HG03442 (cell line): Measurements from ENCODE around the gene FIBCD1.

ENCODE experiments used
- ATAC-seq: cut with Tn5 transposase; IDR thresholded peaks from one replicate; pipeline ENCODE4 v1.9.1; 2021; ENCODE audit warnings: mild to moderate bottlenecking, moderate library complexity; ENCODE audit not compliant: unreplicated experiment

Gene FIBCD1

GRCh38 chr9:130938652-130939404, at the start of gene FIBCD1:
Gene FIBCD1 (minus strand): TSS chr9:130939247. CDS start chr9:130938607, 640 bp downstream.
- no peak for ATAC-seq

GRCh38 chr9:130988400-130988747, 49.3 kb upstream of the FIBCD1 start:
- ATAC-seq = no peak

GRCh38 chr9:130987738-130988399, 48.8 kb upstream of the FIBCD1 start:
- no peak for ATAC-seq

- no peak for ATAC-seq
Observed at GRCh38 chr9:130987054-130987453, 48.0 kb upstream of the FIBCD1 start.

- no peak for ATAC-seq
Observed at GRCh38 chr9:130986356-130986965, 47.4 kb upstream of the FIBCD1 start.

GRCh38 chr9:130985606-130986162, 46.6 kb upstream of the FIBCD1 start:
- no peak for ATAC-seq

- no peak for ATAC-seq
Observed at GRCh38 chr9:130985029-130985428, 46.0 kb upstream of the FIBCD1 start.

GRCh38 chr9:130984521-130984920, 45.5 kb upstream of the FIBCD1 start:
- ATAC-seq = no peak

- ATAC-seq = no peak
Observed at GRCh38 chr9:130983970-130984369, 44.9 kb upstream of the FIBCD1 start.

GRCh38 chr9:130983359-130983670, 44.3 kb upstream of the FIBCD1 start:
- no peak for ATAC-seq

- ATAC-seq = no peak
Observed at GRCh38 chr9:130982636-130983358, 43.8 kb upstream of the FIBCD1 start.

- no peak for ATAC-seq
Observed at GRCh38 chr9:130981756-130982137, 42.7 kb upstream of the FIBCD1 start.

- no peak for ATAC-seq
Observed at GRCh38 chr9:130981002-130981755, 42.1 kb upstream of the FIBCD1 start.

GRCh38 chr9:130980526-130980925, 41.5 kb upstream of the FIBCD1 start:
- ATAC-seq = no peak

- ATAC-seq = no peak
Observed at GRCh38 chr9:130979591-130980385, 40.7 kb upstream of the FIBCD1 start.

GRCh38 chr9:130977811-130978221, 38.8 kb upstream of the FIBCD1 start:
- ATAC-seq = no peak

- no peak for ATAC-seq
Observed at GRCh38 chr9:130975932-130976841, 37.1 kb upstream of the FIBCD1 start.

GRCh38 chr9:130975156-130975555, 36.1 kb upstream of the FIBCD1 start:
- no peak for ATAC-seq

- ATAC-seq = no peak
Observed at GRCh38 chr9:130974697-130975096, 35.6 kb upstream of the FIBCD1 start.
